H9 (cell line): ENCODE data around the gene CHD9NB. TPM values are rescaled to one million over a fixed set of nuclear protein-coding genes. Genes with fewer than 3 reads are reported as not detected.

Source experiments
- DNase-seq: peaks from one replicate; pipeline ENCODE4 v3.0.0-alpha.2; 2017
- H2AFZ ChIP-seq: one replicate; pipeline ENCODE4 v1.6.1; 2013; ENCODE audit warnings: mild to moderate bottlenecking, low read length, control low read depth, moderate library complexity
- H2AK5ac ChIP-seq: 2 replicates; pipeline ENCODE4 v1.6.1; 2013; ENCODE audit warnings: low read length, control low read depth, mixed read lengths; ENCODE audit not compliant: insufficient read length
- H2BK120ac ChIP-seq: one replicate; pipeline ENCODE4 v1.6.1; 2013; ENCODE audit warnings: low read depth, mild to moderate bottlenecking, low read length, control low read depth, inconsistent platforms; ENCODE audit not compliant: poor library complexity, severe bottlenecking
- H2BK12ac ChIP-seq: 2 replicates; pipeline ENCODE4 v1.6.1; 2013; ENCODE audit warnings: low read length, control low read depth, mixed read lengths, low read depth; ENCODE audit not compliant: insufficient read length
- H2BK15ac ChIP-seq: 2 replicates; pipeline ENCODE4 v1.6.1; 2013; ENCODE audit warnings: low read depth, low read length, control low read depth
- H2BK20ac ChIP-seq: one replicate; pipeline ENCODE4 v1.6.1; 2013; ENCODE audit warnings: low read depth, mild to moderate bottlenecking, low read length, control low read depth, inconsistent platforms; ENCODE audit not compliant: poor library complexity, severe bottlenecking
- H2BK5ac ChIP-seq: 2 replicates; pipeline ENCODE4 v1.6.1; 2013; ENCODE audit warnings: low read length, control low read depth, mixed read lengths; ENCODE audit not compliant: insufficient read length
- H3K14ac ChIP-seq: 2 replicates; pipeline ENCODE4 v1.6.1; 2013; ENCODE audit warnings: low read length, control low read depth; ENCODE audit not compliant: insufficient read depth
- H3K18ac ChIP-seq: 2 replicates; pipeline ENCODE4 v1.6.1; 2013; ENCODE audit warnings: low read depth, mild to moderate bottlenecking, mixed read lengths, low read length, control low read depth; ENCODE audit not compliant: insufficient read length
- H3K23ac ChIP-seq: 2 replicates; pipeline ENCODE4 v1.6.1; 2013; ENCODE audit warnings: low read length, control low read depth, mixed read lengths, low read depth; ENCODE audit not compliant: insufficient read length
- H3K23me2 ChIP-seq: 2 replicates; pipeline ENCODE4 v1.6.1; 2013; ENCODE audit warnings: low read depth, mild to moderate bottlenecking, mixed read lengths, low read length, control low read depth; ENCODE audit not compliant: insufficient read length, poor library complexity, severe bottlenecking
- H3K27ac ChIP-seq: 2 replicates; pipeline ENCODE4 v1.5.1; 2013; ENCODE audit warnings: low read length, control low read depth, mixed read lengths, low read depth; ENCODE audit not compliant: insufficient read length
- H3K27me3 ChIP-seq: 2 replicates; pipeline ENCODE4 v1.6.1; 2013; ENCODE audit warnings: low read length, control low read depth, inconsistent platforms; ENCODE audit not compliant: insufficient read depth
- H3K4ac ChIP-seq: 2 replicates; pipeline ENCODE4 v1.6.1; 2013; ENCODE audit warnings: low read depth, mild to moderate bottlenecking, control low read depth, inconsistent platforms, low read length, moderate library complexity
- H3K4me1 ChIP-seq: 2 replicates; pipeline ENCODE4 v1.6.1; 2013; ENCODE audit warnings: low read length, control low read depth, inconsistent platforms; ENCODE audit not compliant: insufficient read depth
- H3K4me2 ChIP-seq: 2 replicates; pipeline ENCODE4 v1.6.1; 2013; ENCODE audit warnings: low read length, control low read depth, mixed read lengths; ENCODE audit not compliant: insufficient read length, insufficient read depth
- H3K56ac ChIP-seq: 2 replicates; pipeline ENCODE4 v1.6.1; 2013; ENCODE audit warnings: low read depth, mild to moderate bottlenecking, mixed read lengths, low read length, control low read depth; ENCODE audit not compliant: insufficient read length
- H3K79me1 ChIP-seq: 2 replicates; pipeline ENCODE4 v1.6.1; 2013; ENCODE audit warnings: low read depth, mild to moderate bottlenecking, moderate library complexity, low read length, control low read depth, inconsistent platforms; ENCODE audit not compliant: insufficient read depth, poor library complexity, severe bottlenecking
- H3K79me2 ChIP-seq: 2 replicates; pipeline ENCODE4 v1.6.1; 2013; ENCODE audit warnings: low read length, control low read depth, inconsistent platforms; ENCODE audit not compliant: insufficient read depth
- H3K9ac ChIP-seq: 2 replicates; pipeline ENCODE4 v1.6.1; 2013; ENCODE audit warnings: low read length, control low read depth, mixed read lengths; ENCODE audit not compliant: insufficient read length; ENCODE audit errors: extremely low read depth
- H3K9me3 ChIP-seq: one replicate; pipeline ENCODE4 v1.6.1; 2013; ENCODE audit warnings: low read depth, low read length, inconsistent platforms; ENCODE audit not compliant: control insufficient read depth
- H3T11ph ChIP-seq: one replicate; pipeline ENCODE4 v1.6.1; 2013; ENCODE audit warnings: mild to moderate bottlenecking, low read length, control low read depth, inconsistent platforms
- H4K20me1 ChIP-seq: one replicate; pipeline ENCODE4 v1.6.1; 2013; ENCODE audit not compliant: control insufficient read depth, insufficient read length, insufficient read depth
- H4K5ac ChIP-seq: 2 replicates; pipeline ENCODE4 v1.6.1; 2013; ENCODE audit warnings: low read depth, mild to moderate bottlenecking, mixed read lengths, low read length, control low read depth; ENCODE audit not compliant: insufficient read length
- H4K8ac ChIP-seq: replicated peaks from 2 replicates; pipeline ENCODE4 v1.6.1; 2013; ENCODE audit warnings: low read length, control low read depth, mixed read lengths, low read depth; ENCODE audit not compliant: insufficient read length
- H4K91ac ChIP-seq: 2 replicates; pipeline ENCODE4 v1.6.1; 2013; ENCODE audit warnings: low read depth, mild to moderate bottlenecking, moderate library complexity, mixed read lengths, low read length, control low read depth; ENCODE audit not compliant: insufficient read length
- H3K27ac Mint-ChIP-seq, 3 experiments: 2 replicates in 2 of 3; 3 replicates in 1 of 3; pipeline ENCODE4 v1.8.0; 2020 to 2021; ENCODE audit warnings: mixed read lengths in 3 of 3, mild to moderate bottlenecking in 1 of 3, moderate library complexity in 1 of 3
- H3K27me3 Mint-ChIP-seq: 2 replicates; pipeline ENCODE4 v1.8.0; 2021; ENCODE audit warnings: low read depth, mild to moderate bottlenecking, moderate library complexity, mixed read lengths
- H3K36me3 Mint-ChIP-seq, 3 experiments: 2 replicates in 2 of 3; 3 replicates in 1 of 3; pipeline ENCODE4 v1.8.0; 2020 to 2021; ENCODE audit warnings: low read depth in 3 of 3, mixed read lengths in 3 of 3; ENCODE audit not compliant: insufficient read depth in 1 of 3
- H3K4me1 Mint-ChIP-seq, 2 experiments: 2 replicates each; pipeline ENCODE4 v1.8.0; 2020; ENCODE audit warnings: mixed read lengths in 2 of 2
- H3K4me3 Mint-ChIP-seq, 2 experiments: 2 replicates in 1 of 2; 3 replicates in 1 of 2; pipeline ENCODE4 v1.8.0; 2020 to 2021; ENCODE audit warnings: mild to moderate bottlenecking in 2 of 2, mixed read lengths in 2 of 2, moderate library complexity in 1 of 2
- H3K9me3 Mint-ChIP-seq, 2 experiments: 2 replicates in 1 of 2; 3 replicates in 1 of 2; pipeline ENCODE4 v1.8.0; 2020; ENCODE audit warnings: mild to moderate bottlenecking in 2 of 2, mixed read lengths in 2 of 2, moderate library complexity in 1 of 2
- WGBS: extraction: QIAGEN DNeasy Blood & Tissue Kit; methylation state at CpG from one replicate; pipeline ENCODE4 v1.1.7; 2013; ENCODE audit warnings: missing lambda C conversion rate, low lambda C conversion rate, mixed read lengths; ENCODE audit not compliant: insufficient read length; ENCODE audit errors: extremely low coverage; 5-methylcytosine and 5-hydroxymethylcytosine counted together
- total RNA-seq: library from RNA; stranded (reverse); gene quantifications from 2 replicates; pipeline ENCODE4 v1.2.1, GENCODE V29; 2021
- TF ChIP-seq, protein P1 (sequence below): fragments of 200-600 bp; sonication (generic); conservative IDR thresholded peaks from 3 replicates; pipeline ENCODE4 v1.8.0; 2021; ENCODE audit warnings: antibody characterized with exemption, mild to moderate bottlenecking

CHD9NB gene
- total RNA-seq, 1 experiment from 2014 or later = 3.3 TPM

- Histone ChIP-seq H2BK12ac (no peak overlapping the region), H3K4ac (no peak overlapping the region), H3K4me2 (peak overlapping the region; percentile 6), H3K23ac (no peak overlapping the region), H2BK15ac (no peak overlapping the region), H4K5ac (no peak overlapping the region), H4K91ac (no peak overlapping the region), H3K27ac (peak overlapping the region; percentile 60), H2BK20ac (no peak overlapping the region), H3K56ac (no peak overlapping the region), H3K4me1 (no peaks in the 10 kb centered on the region; the same call in 1 of the 2 replicates), H3K9ac (no peak overlapping the region), H2BK120ac (no peak overlapping the region), H3K79me1 (no peaks in the 10 kb centered on the region), H3T11ph (no peak overlapping the region), H3K18ac (no peak overlapping the region), H3K79me2 (no peaks in the 10 kb centered on the region), H2AK5ac (no peak overlapping the region), H4K8ac (no peak overlapping the region), H3K9me3 (peaks cover 17% of the 10 kb centered on the region), H3K23me2 (no peaks in the 10 kb centered on the region), H3K14ac (no peak overlapping the region), H2AFZ (no peak overlapping the region), H3K27me3 (no peaks in the 10 kb centered on the region), H4K20me1 (no peaks in the 10 kb centered on the region), H2BK5ac (no peak overlapping the region)
- peaks cover 25 to 27% of the 10 kb centered on the region in 2 experiments for H3K9me3 Mint-ChIP-seq
- peaks cover 3% of the 10 kb centered on the region; the same call in 1 of the 2 replicates for H3K27me3 Mint-ChIP-seq
- peaks cover 19 to 31% (median 22%) of the 10 kb centered on the region in 3 experiments for H3K36me3 Mint-ChIP-seq
- H3K27ac Mint-ChIP-seq = peak overlapping the region; percentile 14 to 93 (median 79)
- peaks cover 24 to 29% of the 10 kb centered on the region in 2 experiments for H3K4me1 Mint-ChIP-seq
- H3K4me3 Mint-ChIP-seq = peak overlapping the region; percentile 34 to 43; a peak in 4 of 5 replicates
- no peak for DNase-seq
- no CpG with 5 or more reads among the region's 2 CpGs for WGBS
- TF ChIP-seq, protein P1, sequence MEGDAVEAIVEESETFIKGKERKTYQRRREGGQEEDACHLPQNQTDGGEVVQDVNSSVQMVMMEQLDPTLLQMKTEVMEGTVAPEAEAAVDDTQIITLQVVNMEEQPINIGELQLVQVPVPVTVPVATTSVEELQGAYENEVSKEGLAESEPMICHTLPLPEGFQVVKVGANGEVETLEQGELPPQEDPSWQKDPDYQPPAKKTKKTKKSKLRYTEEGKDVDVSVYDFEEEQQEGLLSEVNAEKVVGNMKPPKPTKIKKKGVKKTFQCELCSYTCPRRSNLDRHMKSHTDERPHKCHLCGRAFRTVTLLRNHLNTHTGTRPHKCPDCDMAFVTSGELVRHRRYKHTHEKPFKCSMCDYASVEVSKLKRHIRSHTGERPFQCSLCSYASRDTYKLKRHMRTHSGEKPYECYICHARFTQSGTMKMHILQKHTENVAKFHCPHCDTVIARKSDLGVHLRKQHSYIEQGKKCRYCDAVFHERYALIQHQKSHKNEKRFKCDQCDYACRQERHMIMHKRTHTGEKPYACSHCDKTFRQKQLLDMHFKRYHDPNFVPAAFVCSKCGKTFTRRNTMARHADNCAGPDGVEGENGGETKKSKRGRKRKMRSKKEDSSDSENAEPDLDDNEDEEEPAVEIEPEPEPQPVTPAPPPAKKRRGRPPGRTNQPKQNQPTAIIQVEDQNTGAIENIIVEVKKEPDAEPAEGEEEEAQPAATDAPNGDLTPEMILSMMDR = no peak
Observed at GRCh38 chr16:53031323-53031942, 21.3 kb downstream of the CHD9NB start.
